HCT116 (cell line): ENCODE results near the gene AQP7. TPM values are rescaled to one million over a fixed set of nuclear protein-coding genes. Genes with fewer than 3 reads are reported as not detected.
"Not testable (repeated sequence)": the region's sequence is repeated elsewhere in the genome, so short reads cannot be mapped to it uniquely, and the experiment has no call there.

ENCODE experiments used
- ATAC-seq: fragments of 200-7000 bp; cut with Tn5 transposase; 2 replicates; pipeline ENCODE4 v1.9.1; 2020; ENCODE audit warnings: mild to moderate bottlenecking, moderate library complexity
- BruUV-seq: library from RNA; stranded (reverse); fragments of 400-500 nt; replicated peaks from 2 replicates; lab custom pipeline; 2021; lab: Mats Ljungman, UMichigan
- CTCF ChIA-PET: fragments of 300-600 bp; sonication (Branson Sonifier 250); formaldehyde crosslinking; loops from one replicate; lab custom pipeline; 2021; ENCODE audit warnings: antibody characterized with exemption; lab: Charles Lee
- POLR2A ChIA-PET: fragments of 300-600, 350-600 bp; sonication (Branson Sonifier 250); formaldehyde crosslinking; loops from one replicate; lab custom pipeline; 2021; ENCODE audit warnings: antibody characterized with exemption; lab: Charles Lee
- RAD21 ChIA-PET, 2 experiments: fragments of 300-600 bp; sonication (Branson Sonifier 250); formaldehyde crosslinking; loops; one replicate each; lab custom pipeline; 2023; ENCODE audit warnings: low total read pairs in 2 of 2; ENCODE audit not compliant: uncharacterized antibody in 2 of 2, unreplicated experiment in 2 of 2, low non-redundant PET in 1 of 2; lab: Charles Lee
- DNase-seq: peaks from one replicate; pipeline ENCODE4 v3.0.0-alpha.2; 2010; ENCODE audit warnings: low read depth, low spot score
- H2AFZ ChIP-seq: fragments of 200-600 bp; shearing (Covaris generic), sonication (generic); 2 replicates; pipeline ENCODE4 v1.6.1; 2017; ENCODE audit warnings: low read depth, mixed run types, mixed read lengths, antibody characterized with exemption, low read length; ENCODE audit not compliant: poor library complexity, severe bottlenecking
- H3K27ac ChIP-seq: 2 replicates; pipeline ENCODE4 v1.5.1; 2012; ENCODE audit warnings: low read depth, low read length
- H3K27me3 ChIP-seq: fragments of 200-600 bp; sonication (generic); 2 replicates; pipeline ENCODE4 v1.6.1; 2016; ENCODE audit warnings: mixed run types, low read length, mixed read lengths; ENCODE audit not compliant: insufficient read depth
- H3K36me3 ChIP-seq, 2 experiments: fragments of 200-500 bp in 1 of 2; fragments of 200-600 bp in 1 of 2; sonication (Bioruptor generic) in 1 of 2; sonication (generic) in 1 of 2; 2 replicates each; pipeline versions ENCODE4 v1.5.1 to v1.6.1; 2014 to 2016; ENCODE audit warnings: low read length in 2 of 2, inconsistent platforms in 1 of 2, mixed read lengths in 1 of 2, mixed run types in 1 of 2; ENCODE audit not compliant: insufficient read depth in 2 of 2, control insufficient read depth in 1 of 2
- H3K4me1 ChIP-seq, 2 experiments: fragments of 200-600 bp in 1 of 2; sonication (generic) in 1 of 2; 2 replicates each; pipeline versions ENCODE4 v1.5.1 to v1.6.1; 2012 to 2017; ENCODE audit warnings: low read length in 2 of 2, inconsistent platforms in 1 of 2, mild to moderate bottlenecking in 1 of 2, mixed read lengths in 1 of 2, mixed run types in 1 of 2, moderate library complexity in 1 of 2; ENCODE audit not compliant: insufficient read depth in 2 of 2, control insufficient read depth in 1 of 2
- H3K4me2 ChIP-seq: fragments of 200-600 bp; sonication (generic); 2 replicates; pipeline ENCODE4 v1.6.1; 2017; ENCODE audit warnings: mixed run types, low read length, mixed read lengths
- H3K4me3 ChIP-seq, 2 experiments: fragments of 200-600 bp in 1 of 2; sonication (generic) in 1 of 2; replicated peaks in 1 of 2; 2 replicates each; pipeline ENCODE4 v1.5.1; 2011 to 2016; ENCODE audit warnings: low read length in 2 of 2, control low read depth in 1 of 2, low read depth in 1 of 2, mild to moderate bottlenecking in 1 of 2, mixed read lengths in 1 of 2, mixed run types in 1 of 2
- H3K79me2 ChIP-seq: fragments of 200-600 bp; sonication (generic); 2 replicates; pipeline ENCODE4 v1.6.1; 2017; ENCODE audit warnings: mild to moderate bottlenecking, mixed run types, low read length, moderate library complexity, mixed read lengths; ENCODE audit not compliant: insufficient read depth
- H3K9ac ChIP-seq: fragments of 200-600 bp; sonication (generic); 2 replicates; pipeline ENCODE4 v1.6.1; 2016; ENCODE audit warnings: low read length, mixed read lengths
- H3K9me2 ChIP-seq: fragments of 200-600 bp; sonication (generic), shearing (Covaris generic); 2 replicates; pipeline ENCODE4 v1.6.1; 2017; ENCODE audit warnings: mixed run types, mild to moderate bottlenecking, moderate library complexity; ENCODE audit not compliant: insufficient read depth
- H3K9me3 ChIP-seq, 2 experiments: fragments of 200-500 bp in 1 of 2; fragments of 200-600 bp in 1 of 2; sonication (Bioruptor generic) in 1 of 2; sonication (generic) in 1 of 2; 2 replicates each; pipeline ENCODE4 v1.6.1; 2014 to 2017; ENCODE audit warnings: low read length in 2 of 2, mixed read lengths in 2 of 2, inconsistent platforms in 1 of 2, low read depth in 1 of 2, mild to moderate bottlenecking in 1 of 2, mixed run types in 1 of 2, moderate library complexity in 1 of 2; ENCODE audit not compliant: control insufficient read depth in 1 of 2, insufficient read depth in 1 of 2
- H4K20me1 ChIP-seq: fragments of 200-600 bp; sonication (generic), shearing (Covaris generic); 2 replicates; pipeline ENCODE4 v1.6.1; 2017; ENCODE audit warnings: mixed run types, mild to moderate bottlenecking, moderate library complexity; ENCODE audit not compliant: insufficient read depth
- EGR1 ChIP-seq: IDR thresholded peaks from 2 replicates; pipeline ENCODE4 v1.6.1; 2012; ENCODE audit warnings: low read depth
- ZNF274 ChIP-seq: fragments of 200-500 bp; sonication (Bioruptor generic); IDR thresholded peaks from 2 replicates; pipeline ENCODE4 v1.6.1; 2014; ENCODE audit warnings: mild to moderate bottlenecking, low read depth, low read length, inconsistent platforms
- intact Hi-C: fragments of 100-400 bp; cut with micrococcal nuclease; formaldehyde crosslinking; loops from 2 replicates; pipeline ENCODE4 v1.10.0; 2022
- total RNA-seq: library from RNA; stranded (reverse); gene quantifications from one replicate; pipeline ENCODE4 v1.2.1, GENCODE V29; 2021; ENCODE audit not compliant: unreplicated experiment
- TF ChIP-seq, protein P1 (sequence below): IDR thresholded peaks from 2 replicates; pipeline ENCODE4 v1.6.1; 2012; ENCODE audit warnings: low read depth

AQP7 gene
- total RNA-seq, 1 experiment from 2014 or later: 0.96 TPM

GRCh38 chr9:33424492-33424891 is 22.1 kb upstream of the AQP7 start:
- H3K4me2 ChIP-seq, H3K36me3 ChIP-seq, intact Hi-C loops, H3K27me3 ChIP-seq, H3K4me1 ChIP-seq, H3K79me2 ChIP-seq, BruUV-seq, H3K27ac ChIP-seq, DNase-seq, H2AFZ ChIP-seq, H3K9me3 ChIP-seq, H3K4me3 ChIP-seq, ATAC-seq, POLR2A ChIA-PET, H3K9ac ChIP-seq, H3K9me2 ChIP-seq, RAD21 ChIA-PET, H4K20me1 ChIP-seq: not testable (repeated sequence)
- CTCF ChIA-PET: interaction anchor here (1.4 kb wide), 1 partner anchor 9 kb away, joined by 4 read pairs; no protein-coding TSS in a partner anchor

DNA sequence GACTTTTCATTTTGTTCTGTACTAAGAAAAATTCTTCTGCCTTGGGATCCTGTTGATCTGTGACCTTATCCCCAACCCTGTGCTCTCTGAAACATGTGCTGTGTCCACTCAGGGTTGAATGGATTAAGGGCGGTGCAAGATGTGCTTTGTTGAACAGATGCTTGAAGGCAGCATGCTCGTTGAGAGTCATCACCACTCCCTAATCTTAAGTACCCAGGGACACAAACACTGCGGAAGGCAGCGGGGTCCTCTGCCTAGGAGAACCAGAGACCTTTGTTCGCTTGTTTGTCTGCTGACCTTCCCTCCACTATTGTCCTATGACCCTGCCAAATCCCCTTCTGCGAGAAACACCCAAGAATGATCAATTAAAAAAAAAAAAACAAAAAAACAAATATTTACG is 21.7 kb upstream of the AQP7 start:
- H4K20me1 ChIP-seq, H3K79me2 ChIP-seq, RAD21 ChIA-PET, ATAC-seq, DNase-seq, H3K27ac ChIP-seq, H3K4me3 ChIP-seq, H3K4me1 ChIP-seq, H3K4me2 ChIP-seq, H3K9me2 ChIP-seq, H2AFZ ChIP-seq, H3K36me3 ChIP-seq, H3K9me3 ChIP-seq, H3K27me3 ChIP-seq, BruUV-seq, H3K9ac ChIP-seq, intact Hi-C loops, POLR2A ChIA-PET: not testable (repeated sequence)
- CTCF ChIA-PET: interaction anchor here (1.4 kb wide), 1 partner anchor 8 kb away, joined by 4 read pairs; no protein-coding TSS in a partner anchor

- H3K36me3 ChIP-seq: no peaks in the 10 kb centered on the region
- no peaks in the 10 kb centered on the region for H3K27me3 ChIP-seq
- ChIA-PET RAD21 (no interaction called here), CTCF (interaction anchor here (0.6 kb wide), 1 partner anchor 33 kb away, joined by 4 read pairs; no protein-coding TSS in a partner anchor), POLR2A (no interaction called here)
- no peak overlapping the region for H3K9ac ChIP-seq
- no peaks in the 10 kb centered on the region for H4K20me1 ChIP-seq
- H3K4me3 ChIP-seq: no peak overlapping the region
- no peaks in the 10 kb centered on the region for H3K79me2 ChIP-seq
- no peaks in the 10 kb centered on the region for H3K9me2 ChIP-seq
- no peak for DNase-seq
- TF ChIP-seq ZNF274: no peak
- TF ChIP-seq, protein P1, sequence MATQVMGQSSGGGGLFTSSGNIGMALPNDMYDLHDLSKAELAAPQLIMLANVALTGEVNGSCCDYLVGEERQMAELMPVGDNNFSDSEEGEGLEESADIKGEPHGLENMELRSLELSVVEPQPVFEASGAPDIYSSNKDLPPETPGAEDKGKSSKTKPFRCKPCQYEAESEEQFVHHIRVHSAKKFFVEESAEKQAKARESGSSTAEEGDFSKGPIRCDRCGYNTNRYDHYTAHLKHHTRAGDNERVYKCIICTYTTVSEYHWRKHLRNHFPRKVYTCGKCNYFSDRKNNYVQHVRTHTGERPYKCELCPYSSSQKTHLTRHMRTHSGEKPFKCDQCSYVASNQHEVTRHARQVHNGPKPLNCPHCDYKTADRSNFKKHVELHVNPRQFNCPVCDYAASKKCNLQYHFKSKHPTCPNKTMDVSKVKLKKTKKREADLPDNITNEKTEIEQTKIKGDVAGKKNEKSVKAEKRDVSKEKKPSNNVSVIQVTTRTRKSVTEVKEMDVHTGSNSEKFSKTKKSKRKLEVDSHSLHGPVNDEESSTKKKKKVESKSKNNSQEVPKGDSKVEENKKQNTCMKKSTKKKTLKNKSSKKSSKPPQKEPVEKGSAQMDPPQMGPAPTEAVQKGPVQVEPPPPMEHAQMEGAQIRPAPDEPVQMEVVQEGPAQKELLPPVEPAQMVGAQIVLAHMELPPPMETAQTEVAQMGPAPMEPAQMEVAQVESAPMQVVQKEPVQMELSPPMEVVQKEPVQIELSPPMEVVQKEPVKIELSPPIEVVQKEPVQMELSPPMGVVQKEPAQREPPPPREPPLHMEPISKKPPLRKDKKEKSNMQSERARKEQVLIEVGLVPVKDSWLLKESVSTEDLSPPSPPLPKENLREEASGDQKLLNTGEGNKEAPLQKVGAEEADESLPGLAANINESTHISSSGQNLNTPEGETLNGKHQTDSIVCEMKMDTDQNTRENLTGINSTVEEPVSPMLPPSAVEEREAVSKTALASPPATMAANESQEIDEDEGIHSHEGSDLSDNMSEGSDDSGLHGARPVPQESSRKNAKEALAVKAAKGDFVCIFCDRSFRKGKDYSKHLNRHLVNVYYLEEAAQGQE: no peak
- TF ChIP-seq EGR1: no peak
- no TSS peak for BruUV-seq
- no peaks in the 10 kb centered on the region for H3K9me3 ChIP-seq
- no peak overlapping the region for H3K4me2 ChIP-seq
- H3K27ac ChIP-seq: no peak overlapping the region
- no peak overlapping the region for H2AFZ ChIP-seq
- H3K4me1 ChIP-seq: peaks cover 23 to 32% of the 10 kb centered on the region in 2 experiments
- intact Hi-C loops: loop anchor here (10.0 kb wide), 1 partner anchor 65 kb away; no protein-coding TSS in a partner anchor
- ATAC-seq: no peak
Observed at GRCh38 chr9:33419708-33420303, 17.4 kb upstream of the AQP7 start.
